HepG2 (cell line): ENCODE measurements around the gene CUL9. TPM values are rescaled to one million over a fixed set of nuclear protein-coding genes. Genes with fewer than 3 reads are reported as not detected.

ENCODE experiments used
- ATAC-seq: fragments of 200-7000 bp; cut with Tn5 transposase; 3 replicates; pipeline ENCODE4 v1.9.1; 2020; ENCODE audit warnings: mild to moderate bottlenecking, moderate library complexity
- BruUV-seq: library from RNA; stranded (reverse); fragments of 400-500 nt; replicated peaks from 2 replicates; lab custom pipeline; 2021; lab: Mats Ljungman, UMichigan
- CTCF ChIA-PET: fragments of 300-600 bp; formaldehyde crosslinking; extraction: SDS; loops from one replicate; lab custom pipeline; 2021; ENCODE audit warnings: low total read pairs, inconsistent platforms, low intra/inter-chr PET ratio; lab: Yijun Ruan, JAX
- POLR2A ChIA-PET: fragments of 350-600 bp; sonication (Branson Sonifier 250); formaldehyde crosslinking; loops from one replicate; lab custom pipeline; 2020; ENCODE audit warnings: antibody characterized with exemption, inconsistent platforms; lab: Yijun Ruan, JAX
- DNase-seq: peaks from one replicate; pipeline ENCODE4 v3.0.0-alpha.2; 2015; ENCODE audit warnings: low spot score
- FAIRE-seq: peaks from 3 replicates; lab custom pipeline; 2011; peaks lifted over from hg19 to GRCh38; lab: Jason Lieb, UNC
- H2AFZ ChIP-seq: one replicate; pipeline ENCODE4 v1.6.1; 2011; ENCODE audit warnings: low read length, inconsistent platforms
- H3K27ac ChIP-seq: fragments of 300-600 bp; 3 replicates; pipeline ENCODE4 v1.8.0; 2011; ENCODE audit warnings: mixed run types, mild to moderate bottlenecking, mixed read lengths, low read length, inconsistent platforms; ENCODE audit not compliant: insufficient read depth; ENCODE audit errors: extremely low read length
- H3K27me3 ChIP-seq, 2 experiments: fragments of 200-600 bp in 1 of 2; 2 replicates in 1 of 2; 3 replicates in 1 of 2; pipeline versions ENCODE4 v1.6.0 to v1.8.0; 2011; ENCODE audit warnings: low read length in 2 of 2, mild to moderate bottlenecking in 2 of 2, moderate library complexity in 2 of 2, inconsistent platforms in 1 of 2; ENCODE audit not compliant: insufficient read depth in 2 of 2, control insufficient read depth in 1 of 2
- H3K36me3 ChIP-seq, 2 experiments: fragments of 200-600 bp in 1 of 2; replicated peaks in 1 of 2; 2 replicates in 1 of 2; 3 replicates in 1 of 2; pipeline versions ENCODE4 v1.5.1 to v1.8.0; 2011; ENCODE audit warnings: low read length in 2 of 2, inconsistent platforms in 1 of 2; ENCODE audit not compliant: insufficient read depth in 2 of 2, control insufficient read depth in 1 of 2
- H3K4me1 ChIP-seq: 2 replicates; pipeline ENCODE4 v1.5.1; 2012; ENCODE audit warnings: low read length, inconsistent platforms; ENCODE audit not compliant: insufficient read depth
- H3K4me2 ChIP-seq: 2 replicates; pipeline ENCODE4 v1.6.0; 2011; ENCODE audit warnings: low read depth, low read length, inconsistent platforms
- H3K4me3 ChIP-seq, 3 experiments: fragments of 200-600 bp in 1 of 3; sonication (generic), shearing (Covaris generic) in 1 of 3; replicated peaks in 1 of 3; 2 replicates each; pipeline ENCODE4 v1.5.1; 2011 to 2016; ENCODE audit warnings: low read length in 3 of 3, inconsistent platforms in 2 of 3, low read depth in 2 of 3, mild to moderate bottlenecking in 2 of 3, control low read depth in 1 of 3, mixed read lengths in 1 of 3; ENCODE audit not compliant: insufficient read depth in 1 of 3
- H3K79me2 ChIP-seq: one replicate; pipeline ENCODE4 v1.6.1; 2011; ENCODE audit warnings: low read length, inconsistent platforms; ENCODE audit not compliant: insufficient read depth
- H3K9ac ChIP-seq: 2 replicates; pipeline ENCODE4 v1.6.0; 2011; ENCODE audit warnings: mild to moderate bottlenecking, low read depth, low read length, inconsistent platforms; ENCODE audit not compliant: insufficient read depth
- H3K9me3 ChIP-seq: 2 replicates; pipeline ENCODE4 v1.5.1; 2012; ENCODE audit warnings: mild to moderate bottlenecking, low read length
- H4K20me1 ChIP-seq: 2 replicates; pipeline ENCODE4 v1.6.0; 2011; ENCODE audit warnings: inconsistent platforms, mild to moderate bottlenecking, low read length, moderate library complexity; ENCODE audit not compliant: insufficient read depth
- ATM ChIP-seq: fragments of 450-650 bp; IDR thresholded peaks from 2 replicates; pipeline ENCODE4 v1.7.1; 2017; ENCODE audit warnings: mild to moderate bottlenecking, borderline replicate concordance
- EEA1 ChIP-seq: sonication (generic); formaldehyde crosslinking; IDR thresholded peaks from 2 replicates; pipeline ENCODE4 v1.5.1; 2020; ENCODE audit warnings: mild to moderate bottlenecking, missing genetic modification reagents, borderline replicate concordance
- HBP1 ChIP-seq: IDR thresholded peaks from 2 replicates; pipeline ENCODE4 v1.6.1; 2016; ENCODE audit warnings: low read depth, control low read depth
- MBD4 ChIP-seq: IDR thresholded peaks from 2 replicates; pipeline ENCODE4 v1.6.1; 2012; ENCODE audit warnings: low read length, inconsistent platforms, borderline replicate concordance
- MIER2 ChIP-seq: IDR thresholded peaks from 2 replicates; pipeline ENCODE4 v1.6.1; 2016; ENCODE audit warnings: missing biosample characterization, missing genetic modification reagents
- NFE2L1 ChIP-seq: sonication (generic); formaldehyde crosslinking; IDR thresholded peaks from 2 replicates; pipeline ENCODE4 v1.4.0; 2020; ENCODE audit warnings: missing genetic modification reagents, mild to moderate bottlenecking, borderline replicate concordance
- PHB2 ChIP-seq: fragments of 450-650 bp; IDR thresholded peaks from 2 replicates; pipeline ENCODE4 v1.6.1; 2018; ENCODE audit not compliant: partially characterized antibody
- SALL2 ChIP-seq: sonication (generic); formaldehyde crosslinking; IDR thresholded peaks from 2 replicates; pipeline ENCODE4 v1.8.1; 2023; ENCODE audit warnings: mild to moderate bottlenecking, missing genetic modification reagents, inconsistent platforms
- SNAPC5 ChIP-seq: sonication (generic); formaldehyde crosslinking; IDR thresholded peaks from 2 replicates; pipeline ENCODE4 v1.8.1; 2023; ENCODE audit warnings: mild to moderate bottlenecking, missing genetic modification reagents, borderline replicate concordance
- TOPORS ChIP-seq: sonication (generic); formaldehyde crosslinking; IDR thresholded peaks from 2 replicates; pipeline ENCODE4 v1.8.0; 2023; ENCODE audit warnings: mild to moderate bottlenecking, missing genetic modification reagents
- ZC3H13 ChIP-seq: sonication (generic); formaldehyde crosslinking; IDR thresholded peaks from 2 replicates; pipeline ENCODE4 v1.8.1; 2023; ENCODE audit warnings: mild to moderate bottlenecking, missing genetic modification reagents, moderate library complexity
- ZNF232 ChIP-seq: sonication (generic); formaldehyde crosslinking; IDR thresholded peaks from 2 replicates; pipeline ENCODE4 v1.4.0; 2020; ENCODE audit warnings: missing genetic modification reagents, borderline replicate concordance
- ZNF337 ChIP-seq: sonication (generic); formaldehyde crosslinking; IDR thresholded peaks from 2 replicates; pipeline ENCODE4 v1.5.1; 2020; ENCODE audit warnings: missing genetic modification reagents, low read depth, mild to moderate bottlenecking, borderline replicate concordance
- ZNF577 ChIP-seq: sonication (generic); formaldehyde crosslinking; IDR thresholded peaks from 2 replicates; pipeline ENCODE4 v1.4.0; 2020; ENCODE audit warnings: mild to moderate bottlenecking, low read depth, missing genetic modification reagents, borderline replicate concordance
- ZNF629 ChIP-seq: sonication (generic); formaldehyde crosslinking; conservative IDR thresholded peaks from 2 replicates; pipeline ENCODE4 v1.5.0; 2020; ENCODE audit warnings: missing genetic modification reagents
- ZNF704 ChIP-seq: sonication (generic); formaldehyde crosslinking; IDR thresholded peaks from 2 replicates; pipeline ENCODE4 v1.8.1; 2023; ENCODE audit warnings: mild to moderate bottlenecking, inconsistent platforms, moderate library complexity, missing genetic modification reagents, borderline replicate concordance
- in situ Hi-C: cut with HindIII; loops from 2 replicates; pipeline ENCODE4 v1.10.0; 2017; ENCODE audit warnings: low pct_unique_long_range_greater_than_20kb; ENCODE audit not compliant: extremely low pct_ligation_motif_present
- intact Hi-C: fragments of 100-400 bp; cut with micrococcal nuclease; formaldehyde crosslinking; loops from one replicate; pipeline ENCODE4 v1.10.0; 2022; ENCODE audit not compliant: unreplicated experiment
- polyA plus RNA-seq, 8 experiments: library from polyadenylated mRNA; depleted of rRNA in 3 of 8; stranded (reverse) in 7 of 8; unstranded in 1 of 8; fragments of >200 nt; fragmentation: Illumina TruSeq in 4 of 8; extraction: Trizol in 4 of 8; gene quantifications; 2 replicates each; pipeline versions ENCODE4 v1.2.1 to v1.2.3, GENCODE V29; 2011 to 2016; ENCODE audit warnings: low read depth in 4 of 8, missing spikeins in 1 of 8, mixed read lengths in 1 of 8; ENCODE audit not compliant: insufficient read depth in 1 of 8
- total RNA-seq, 5 experiments: library from RNA; depleted of rRNA; stranded (reverse); fragments of >200 nt; fragmentation: Illumina TruSeq; extraction: Trizol; gene quantifications; 2 replicates each; pipeline ENCODE4 v1.2.3, GENCODE V29; 2016; ENCODE audit warnings: low read depth in 1 of 5

The CUL9 gene
- total and polyA plus RNA-seq, 2 of the 13 experiments (the other 11 are each of a cell fraction or from before 2014, with no cell fraction given) = 11.4 to 13.7 TPM

GRCh38 chr6:43248791-43249190, 66.8 kb downstream of the CUL9 start:
- CTCF ChIA-PET = no interaction called here
- in situ Hi-C loops = no loop called here
- no peak for FAIRE-seq

More at GRCh38 chr6:43248791-43249190, 66.8 kb downstream of the CUL9 start:
- no TSS peak for BruUV-seq
- ATAC-seq (no peak), DNase-seq (no peak)
- Histone ChIP-seq H3K27me3 (peaks cover 19 to 82% of the 10 kb centered on the region in 2 experiments), H3K79me2 (no peaks in the 10 kb centered on the region), H3K4me3 (no peak overlapping the region), H3K9ac (no peak overlapping the region), H3K4me2 (no peak overlapping the region), H3K9me3 (no peaks in the 10 kb centered on the region), H4K20me1 (no peaks in the 10 kb centered on the region), H3K27ac (no peak overlapping the region), H3K4me1 (peaks cover 39% of the 10 kb centered on the region), H3K36me3 (no peaks in the 10 kb centered on the region), H2AFZ (no peak overlapping the region)
- TF ChIP-seq ZNF577 (CRISPR knock-in tag) (no peak), TOPORS (0 out of 2 replicates have a peak, but pooled peaks have one; percentile 10), MBD4 (no peak), NFE2L1 (no peak), HBP1 (CRISPR knock-in tag) (no peak), ZNF337 (CRISPR knock-in tag) (no peak), ZC3H13 (CRISPR knock-in tag) (no peak), ZNF232 (CRISPR knock-in tag) (no peak), EEA1 (CRISPR knock-in tag) (no peak), SALL2 (CRISPR knock-in tag) (no peak), ATM (no peak), ZNF704 (no peak), PHB2 (no peak), ZNF629 (peak; percentile 53), MIER2 (CRISPR knock-in tag) (no peak), SNAPC5 (no peak)
- POLR2A ChIA-PET = interaction anchor here (1.2 to 1.3 kb wide), 2 partner anchors 13 to 74 kb away, joined by 3 read pairs; no protein-coding TSS in a partner anchor
- intact Hi-C loops = no loop called here
